T-helper 1 cell treated with Interleukin-12 subunit alpha and Interleukin-12 subunit beta and Interleukin-4 antibody, amounts not matched to agents 30 μg/mL and 1 μg/mL, for 36 hours (primary cell): ENCODE measurements around the gene DOCK1.

Experiments
- H3K27ac Mint-ChIP-seq: one replicate; pipeline ENCODE4 v1.8.0; 2021; ENCODE audit warnings: mild to moderate bottlenecking, mixed read lengths
- H3K27me3 Mint-ChIP-seq: one replicate; pipeline ENCODE4 v1.8.0; 2021; ENCODE audit warnings: low read depth, mixed read lengths
- H3K36me3 Mint-ChIP-seq: one replicate; pipeline ENCODE4 v1.8.0; 2021; ENCODE audit warnings: low read depth, mixed read lengths
- H3K4me1 Mint-ChIP-seq: one replicate; pipeline ENCODE4 v1.8.0; 2021; ENCODE audit warnings: low read depth, mixed read lengths
- H3K4me3 Mint-ChIP-seq: one replicate; pipeline ENCODE4 v1.8.0; 2021; ENCODE audit warnings: mild to moderate bottlenecking, moderate library complexity, mixed read lengths
- H3K9me3 Mint-ChIP-seq: one replicate; pipeline ENCODE4 v1.8.0; 2021; ENCODE audit warnings: mixed read lengths

DOCK1 gene

DNA sequence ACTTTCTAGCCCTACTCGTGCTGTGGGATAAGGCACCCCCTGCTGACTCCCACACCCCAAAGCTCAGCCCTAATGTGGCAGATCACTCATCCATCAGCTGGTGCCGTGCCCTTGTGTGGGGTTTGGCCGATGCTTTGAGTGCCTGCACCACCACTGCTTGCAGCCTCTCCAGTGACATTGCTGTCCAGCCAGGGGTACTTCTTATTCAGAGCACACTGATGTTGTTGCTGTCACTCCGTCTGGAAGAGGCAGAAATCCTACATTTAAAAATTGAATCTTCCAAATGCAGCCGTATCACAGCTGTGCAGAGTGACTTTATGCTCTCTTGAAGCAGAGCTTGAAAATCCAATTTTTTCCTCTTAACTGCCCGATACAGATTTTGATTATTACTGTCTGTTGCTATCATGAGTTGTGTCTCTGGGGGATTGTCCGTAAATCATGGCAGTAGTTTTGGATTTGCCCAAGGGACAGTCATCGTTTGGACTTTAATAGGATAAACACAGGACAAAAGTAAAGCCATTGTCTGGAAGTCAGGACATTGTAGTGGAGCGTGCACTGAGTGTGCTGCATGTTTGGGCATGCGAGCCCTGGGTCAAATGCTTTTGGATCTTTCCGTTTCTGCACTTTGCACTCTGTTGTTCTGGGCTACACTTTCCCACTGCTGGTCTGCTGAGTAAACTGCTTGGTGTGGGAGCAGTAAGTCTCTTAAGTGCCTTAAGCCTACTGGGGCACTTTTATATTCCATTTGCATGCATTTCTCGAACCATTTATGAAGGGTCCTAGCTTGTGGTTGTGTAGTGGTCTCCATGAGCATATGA, 128.2 kb downstream of the DOCK1 start:
- H3K27ac Mint-ChIP-seq: no peak overlapping the region
- no peaks in the 10 kb centered on the region for H3K27me3 Mint-ChIP-seq
- no peaks in the 10 kb centered on the region for H3K4me1 Mint-ChIP-seq
- H3K4me3 Mint-ChIP-seq: no peak overlapping the region
- no peaks in the 10 kb centered on the region for H3K9me3 Mint-ChIP-seq
- H3K36me3 Mint-ChIP-seq: no peaks in the 10 kb centered on the region

DNA sequence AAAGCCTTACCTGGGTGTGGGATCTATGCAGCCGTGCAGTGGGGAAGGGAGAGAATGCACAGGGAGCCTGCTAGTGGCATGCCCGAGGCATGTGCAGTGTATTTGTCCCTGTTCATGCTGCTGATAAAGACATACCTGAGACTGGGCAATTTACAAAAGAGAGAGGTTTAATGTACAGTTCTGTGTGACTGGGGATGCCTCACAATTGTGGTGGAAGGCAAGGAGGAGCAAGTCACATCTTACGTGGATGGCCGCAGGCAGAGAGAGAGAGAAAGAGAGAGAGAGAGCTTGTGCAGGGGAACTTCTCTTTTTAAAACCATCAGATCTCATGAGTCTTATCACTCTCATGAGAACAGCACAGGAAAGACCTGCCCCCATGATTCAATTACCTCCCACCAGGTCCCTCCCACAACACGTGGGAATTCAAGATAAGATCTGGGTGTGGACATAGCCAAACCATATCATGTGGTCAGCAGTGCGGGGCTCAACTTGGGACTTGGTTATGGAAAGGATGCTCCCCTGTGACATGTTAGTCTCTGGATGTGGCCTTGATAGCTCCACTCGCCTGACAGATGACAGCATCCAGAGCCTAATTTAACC, 128.9 kb downstream of the DOCK1 start:
- no peak overlapping the region for H3K27ac Mint-ChIP-seq
- H3K27me3 Mint-ChIP-seq: no peaks in the 10 kb centered on the region
- no peak overlapping the region for H3K4me3 Mint-ChIP-seq
- no peaks in the 10 kb centered on the region for H3K4me1 Mint-ChIP-seq
- H3K9me3 Mint-ChIP-seq: no peaks in the 10 kb centered on the region
- H3K36me3 Mint-ChIP-seq: no peaks in the 10 kb centered on the region

DNA sequence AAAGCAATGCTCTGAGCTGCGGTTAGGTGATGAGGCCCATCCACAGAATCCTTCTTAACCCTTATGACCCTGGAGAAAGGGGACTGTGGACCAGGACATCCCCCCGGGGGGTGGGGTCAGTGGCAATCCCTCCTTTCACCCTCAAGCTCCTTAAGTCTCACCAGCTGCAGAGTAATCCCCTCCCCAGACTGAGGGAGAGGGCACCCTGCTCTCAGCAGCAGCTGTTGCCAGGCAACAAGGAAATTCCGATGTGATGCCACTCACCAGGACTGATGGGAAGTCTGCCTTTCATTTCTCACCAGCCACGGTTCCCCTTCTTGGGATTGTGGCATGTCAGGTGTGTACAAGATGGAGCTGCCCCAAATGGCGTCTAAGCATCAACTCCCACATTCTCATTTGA, 129.6 kb downstream of the DOCK1 start:
- Mint-ChIP-seq H3K36me3 (no peaks in the 10 kb centered on the region), H3K27me3 (no peaks in the 10 kb centered on the region), H3K4me1 (no peaks in the 10 kb centered on the region), H3K4me3 (no peak overlapping the region), H3K27ac (no peak overlapping the region), H3K9me3 (peaks cover 3% of the 10 kb centered on the region)

DNA sequence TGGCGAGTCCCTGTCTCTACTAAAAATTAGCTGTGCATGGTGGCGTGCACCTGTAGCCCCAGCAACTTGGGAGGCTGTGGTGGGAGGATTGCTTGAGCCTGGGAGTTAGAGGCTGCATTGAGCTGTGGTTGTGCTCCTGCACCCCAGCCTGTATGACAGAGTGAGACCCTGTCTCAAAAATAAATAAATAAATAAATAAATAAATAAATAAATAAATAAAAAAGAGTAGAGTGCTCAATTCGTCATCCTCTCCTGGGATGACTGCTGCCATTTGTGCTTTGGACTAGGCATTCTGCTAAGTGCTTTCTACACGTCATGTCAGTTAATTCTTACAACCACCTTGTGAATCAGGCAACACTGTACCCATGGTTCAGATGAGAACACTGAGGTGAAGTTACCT, 130.6 kb downstream of the DOCK1 start:
- no peak overlapping the region for H3K4me3 Mint-ChIP-seq
- H3K27me3 Mint-ChIP-seq: no peaks in the 10 kb centered on the region
- no peaks in the 10 kb centered on the region for H3K36me3 Mint-ChIP-seq
- peaks cover 3% of the 10 kb centered on the region for H3K9me3 Mint-ChIP-seq
- H3K27ac Mint-ChIP-seq: no peak overlapping the region
- no peaks in the 10 kb centered on the region for H3K4me1 Mint-ChIP-seq

DNA sequence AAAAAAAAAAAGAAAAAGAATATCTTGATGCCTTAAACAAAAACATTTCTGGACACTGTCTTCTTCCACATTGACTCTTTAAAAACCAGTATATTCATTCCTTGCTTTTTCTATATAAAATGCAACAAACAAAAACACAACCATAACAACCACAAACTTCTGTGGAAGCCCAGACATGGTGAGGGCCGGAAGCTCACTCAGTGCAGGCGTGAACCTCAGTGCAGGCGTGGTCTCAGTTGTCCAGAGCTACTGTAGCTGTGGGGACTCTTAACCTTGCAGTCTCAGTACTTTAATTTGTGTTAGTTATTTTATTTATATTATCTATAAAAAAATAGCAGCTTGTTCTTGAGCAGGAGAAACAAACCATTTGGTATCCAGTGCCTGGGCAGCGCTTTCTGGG, 131.8 kb downstream of the DOCK1 start:
- Mint-ChIP-seq H3K36me3 (no peaks in the 10 kb centered on the region), H3K9me3 (peaks cover 3% of the 10 kb centered on the region), H3K4me3 (no peak overlapping the region), H3K27ac (no peak overlapping the region), H3K4me1 (no peaks in the 10 kb centered on the region), H3K27me3 (no peaks in the 10 kb centered on the region)

DNA sequence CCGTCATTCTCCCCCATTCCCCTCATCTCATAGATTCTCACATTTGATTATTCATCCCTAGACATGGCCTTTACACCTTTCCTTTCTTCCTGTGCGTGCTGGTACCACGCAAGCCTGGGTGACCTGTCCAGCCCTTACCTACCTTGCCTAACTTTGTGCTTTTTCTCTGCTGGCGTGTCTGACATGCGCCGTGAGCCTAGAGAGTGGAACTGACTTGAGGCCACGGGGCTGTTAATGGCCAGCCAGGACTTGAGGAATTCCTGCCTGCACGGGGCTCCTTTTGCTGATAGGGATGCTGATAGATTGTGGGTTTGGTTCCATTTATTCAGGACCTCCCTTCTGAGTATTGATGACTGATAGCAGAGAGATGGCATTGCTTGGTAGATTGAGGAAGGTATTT, 134.2 kb downstream of the DOCK1 start:
- H3K36me3 Mint-ChIP-seq: no peaks in the 10 kb centered on the region
- H3K27me3 Mint-ChIP-seq: no peaks in the 10 kb centered on the region
- no peak overlapping the region for H3K4me3 Mint-ChIP-seq
- H3K4me1 Mint-ChIP-seq: no peaks in the 10 kb centered on the region
- no peak overlapping the region for H3K27ac Mint-ChIP-seq
- H3K9me3 Mint-ChIP-seq: peaks cover 3% of the 10 kb centered on the region

DNA sequence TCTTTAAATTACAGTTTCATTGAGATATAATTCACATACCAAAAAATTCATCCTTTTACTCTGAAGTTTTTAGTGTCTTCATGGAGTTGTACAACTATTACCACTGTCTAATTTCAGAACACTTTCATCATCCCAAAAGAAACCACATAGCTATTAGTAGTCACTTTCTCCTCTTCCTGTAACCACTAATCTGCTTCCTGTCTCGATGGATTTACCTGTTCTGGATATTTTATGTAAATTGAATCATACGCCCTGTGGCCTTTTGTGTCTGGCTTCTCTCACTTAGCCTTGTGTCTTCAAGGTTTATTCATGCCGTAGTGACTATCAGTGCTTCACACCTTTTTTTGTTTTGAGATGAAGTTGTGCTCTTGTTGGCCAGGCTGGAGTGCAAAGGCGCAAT, 135.5 kb downstream of the DOCK1 start:
- H3K4me3 Mint-ChIP-seq: no peak overlapping the region
- no peak overlapping the region for H3K27ac Mint-ChIP-seq
- no peaks in the 10 kb centered on the region for H3K36me3 Mint-ChIP-seq
- peaks cover 3% of the 10 kb centered on the region for H3K9me3 Mint-ChIP-seq
- no peaks in the 10 kb centered on the region for H3K4me1 Mint-ChIP-seq
- no peaks in the 10 kb centered on the region for H3K27me3 Mint-ChIP-seq

DNA sequence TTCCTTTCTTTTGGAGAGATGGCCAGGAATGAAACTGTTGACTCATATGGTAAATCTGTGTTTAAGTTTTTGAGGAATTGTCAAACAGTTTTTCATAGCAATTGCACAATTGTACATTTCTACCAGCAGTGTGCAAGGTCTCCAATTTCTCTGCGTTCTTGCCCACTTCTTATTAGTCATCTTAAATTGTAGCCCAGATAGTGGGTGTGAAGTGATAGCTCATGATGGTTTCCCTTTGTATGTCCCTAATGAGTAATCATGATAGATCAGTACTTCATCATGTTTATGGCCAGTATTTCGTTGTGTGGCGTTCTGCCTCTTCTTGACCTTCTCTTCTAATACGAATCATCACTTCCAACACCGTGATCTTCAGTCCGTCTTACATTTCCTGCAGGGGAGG, 136.3 kb downstream of the DOCK1 start:
- Mint-ChIP-seq H3K9me3 (peaks cover 3% of the 10 kb centered on the region), H3K27me3 (no peaks in the 10 kb centered on the region), H3K4me1 (no peaks in the 10 kb centered on the region), H3K36me3 (no peaks in the 10 kb centered on the region), H3K4me3 (no peak overlapping the region), H3K27ac (no peak overlapping the region)

DNA sequence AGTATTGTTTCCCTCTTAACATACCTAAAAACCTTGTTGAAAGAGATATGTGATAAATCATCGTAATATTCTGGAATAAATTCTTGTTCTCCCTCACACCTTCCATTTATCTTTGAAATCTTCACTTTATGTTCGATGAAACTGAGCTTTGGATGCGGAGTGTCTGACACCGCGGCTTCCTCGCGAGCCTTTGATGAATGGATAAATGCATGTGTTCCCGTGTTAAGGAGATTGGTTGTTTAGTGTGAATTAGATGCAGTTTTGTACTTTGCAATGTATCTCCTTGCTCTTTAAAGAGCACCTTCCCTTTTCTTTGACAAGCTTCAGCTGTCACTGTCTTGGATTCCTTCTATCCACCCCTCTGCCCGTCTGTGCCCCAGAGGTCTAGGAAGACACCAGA, 138.1 kb downstream of the DOCK1 start:
- H3K9me3 Mint-ChIP-seq: peaks cover 3% of the 10 kb centered on the region
- H3K27me3 Mint-ChIP-seq: no peaks in the 10 kb centered on the region
- no peaks in the 10 kb centered on the region for H3K36me3 Mint-ChIP-seq
- H3K4me1 Mint-ChIP-seq: no peaks in the 10 kb centered on the region
- no peak overlapping the region for H3K4me3 Mint-ChIP-seq
- no peak overlapping the region for H3K27ac Mint-ChIP-seq

DNA sequence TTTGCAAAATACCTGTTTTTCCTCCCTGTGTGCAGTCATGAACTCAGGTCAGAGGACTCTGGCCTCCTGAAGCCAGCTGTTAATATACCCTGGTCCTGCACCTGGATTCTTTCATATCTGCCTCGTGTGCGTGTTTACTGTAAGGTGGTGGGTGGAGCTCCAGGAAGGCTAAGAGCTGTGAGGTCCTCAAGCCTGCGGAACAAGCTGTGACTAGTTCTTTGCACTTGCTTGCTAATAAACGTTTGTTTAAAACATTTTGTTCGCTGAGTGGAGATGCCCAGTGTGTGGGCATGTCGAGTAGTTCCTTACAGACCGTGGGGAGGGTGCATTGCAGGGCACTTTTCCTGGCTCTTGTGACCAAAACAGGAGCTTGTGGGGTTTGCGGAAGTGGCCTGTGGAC, 139.0 kb downstream of the DOCK1 start:
- no peak overlapping the region for H3K27ac Mint-ChIP-seq
- no peaks in the 10 kb centered on the region for H3K36me3 Mint-ChIP-seq
- peaks cover 3% of the 10 kb centered on the region for H3K9me3 Mint-ChIP-seq
- no peak overlapping the region for H3K4me3 Mint-ChIP-seq
- H3K27me3 Mint-ChIP-seq: no peaks in the 10 kb centered on the region
- no peaks in the 10 kb centered on the region for H3K4me1 Mint-ChIP-seq

DNA sequence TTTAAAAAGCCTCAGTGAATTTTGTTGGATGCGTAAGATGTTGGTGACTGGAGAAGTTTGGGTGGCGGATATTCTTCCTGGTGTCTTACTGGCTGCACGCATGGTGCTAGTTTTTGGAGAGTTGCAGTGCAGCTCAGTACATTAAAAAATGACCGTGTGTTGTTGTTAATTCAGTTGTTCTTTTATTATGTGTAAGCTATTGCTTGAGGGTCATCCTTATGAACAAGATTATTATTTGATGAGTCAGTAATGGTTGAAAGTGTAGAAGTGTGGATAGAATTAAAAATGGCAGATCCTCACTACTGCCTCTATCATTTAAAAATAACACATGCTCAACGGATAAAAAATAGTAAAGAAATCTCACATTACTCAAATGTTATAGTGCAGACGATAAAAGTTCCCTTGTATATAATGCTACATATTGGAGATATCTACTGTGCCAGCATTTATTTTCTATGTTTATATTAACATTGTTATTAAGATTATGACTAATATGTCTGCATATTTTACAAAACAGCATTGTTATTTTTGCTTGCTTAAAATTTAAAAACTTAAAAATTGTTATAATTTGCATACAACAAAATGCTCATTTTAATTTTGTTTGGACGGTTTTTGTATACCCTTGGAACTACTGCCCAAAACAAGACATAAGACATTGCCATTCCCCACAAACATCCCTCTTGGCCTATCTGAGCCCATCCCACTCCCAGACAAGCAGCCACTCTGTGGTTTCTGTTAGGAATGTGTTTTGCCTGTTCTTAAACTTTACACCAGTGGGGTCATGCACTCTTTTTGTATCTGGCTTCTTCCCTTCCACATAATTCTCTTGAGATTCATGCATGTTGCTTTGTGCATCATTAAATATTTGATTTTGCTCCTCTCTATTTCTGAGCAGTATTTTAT, 142.0 kb downstream of the DOCK1 start:
- Mint-ChIP-seq H3K4me1 (no peaks in the 10 kb centered on the region), H3K9me3 (no peaks in the 10 kb centered on the region), H3K36me3 (no peaks in the 10 kb centered on the region), H3K4me3 (no peak overlapping the region), H3K27ac (no peak overlapping the region), H3K27me3 (no peaks in the 10 kb centered on the region)

DNA sequence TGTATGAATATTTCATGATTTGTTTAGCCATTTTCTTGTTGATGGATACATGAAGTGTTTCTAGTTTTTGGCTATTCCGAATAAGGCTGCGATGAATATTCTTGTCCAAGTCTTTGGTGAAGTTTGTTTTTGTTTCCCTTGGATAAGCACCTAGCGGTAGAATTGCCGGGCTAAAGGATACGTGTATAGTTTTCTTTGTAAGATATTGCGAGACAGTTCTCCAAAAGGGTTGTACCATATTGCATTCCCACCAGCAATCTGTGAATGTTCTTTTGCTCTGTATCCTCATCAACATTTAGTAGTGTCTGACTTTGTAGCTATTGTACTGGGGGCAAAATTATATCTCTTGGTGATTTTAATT, 142.6 kb downstream of the DOCK1 start:
- no peak overlapping the region for H3K27ac Mint-ChIP-seq
- H3K4me3 Mint-ChIP-seq: no peak overlapping the region
- H3K9me3 Mint-ChIP-seq: no peaks in the 10 kb centered on the region
- no peaks in the 10 kb centered on the region for H3K36me3 Mint-ChIP-seq
- no peaks in the 10 kb centered on the region for H3K4me1 Mint-ChIP-seq
- no peaks in the 10 kb centered on the region for H3K27me3 Mint-ChIP-seq

DNA sequence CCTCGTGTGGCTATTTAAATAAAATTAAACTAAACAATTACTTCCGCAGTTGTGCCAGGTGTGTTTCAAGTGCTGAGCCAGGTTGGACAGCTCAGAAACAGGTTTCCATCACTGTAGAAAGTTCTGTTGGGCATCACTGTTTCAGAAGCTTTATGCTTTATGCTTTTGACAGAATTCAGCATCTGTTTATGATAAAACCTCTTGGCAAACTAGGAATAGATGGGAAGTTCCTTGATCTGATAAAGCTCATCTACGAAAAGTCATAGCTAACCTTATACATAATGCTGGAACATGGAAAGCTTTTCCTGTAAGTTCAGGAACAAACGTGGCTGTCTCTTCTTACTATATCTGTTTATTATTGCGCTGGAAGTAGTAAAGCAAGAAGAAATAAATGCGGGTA, 143.4 kb downstream of the DOCK1 start:
- Mint-ChIP-seq H3K27ac (no peak overlapping the region), H3K4me3 (no peak overlapping the region), H3K36me3 (no peaks in the 10 kb centered on the region), H3K4me1 (no peaks in the 10 kb centered on the region), H3K27me3 (no peaks in the 10 kb centered on the region), H3K9me3 (no peaks in the 10 kb centered on the region)

DNA sequence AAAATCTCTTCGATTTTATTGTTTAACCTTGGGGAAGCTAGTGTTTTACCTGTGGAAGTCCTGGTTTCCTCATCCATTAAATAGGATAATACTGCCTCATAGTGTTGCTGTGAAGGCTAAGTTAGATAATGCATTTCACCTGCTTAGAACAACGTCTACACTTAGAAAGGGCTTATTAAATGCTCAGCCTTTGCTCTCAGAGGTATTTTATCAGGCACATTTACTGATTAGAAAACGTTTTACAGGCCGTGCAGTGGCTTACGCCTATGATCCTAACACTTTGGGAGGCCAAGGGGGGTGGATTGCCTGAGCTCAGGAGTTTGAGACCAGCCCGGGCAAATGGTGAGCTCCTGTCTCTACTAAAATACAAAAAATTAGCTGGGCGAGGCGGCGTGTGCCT, 146.8 kb downstream of the DOCK1 start:
- H3K27me3 Mint-ChIP-seq: no peaks in the 10 kb centered on the region
- H3K9me3 Mint-ChIP-seq: no peaks in the 10 kb centered on the region
- no peaks in the 10 kb centered on the region for H3K4me1 Mint-ChIP-seq
- no peak overlapping the region for H3K27ac Mint-ChIP-seq
- H3K36me3 Mint-ChIP-seq: no peaks in the 10 kb centered on the region
- no peak overlapping the region for H3K4me3 Mint-ChIP-seq

DNA sequence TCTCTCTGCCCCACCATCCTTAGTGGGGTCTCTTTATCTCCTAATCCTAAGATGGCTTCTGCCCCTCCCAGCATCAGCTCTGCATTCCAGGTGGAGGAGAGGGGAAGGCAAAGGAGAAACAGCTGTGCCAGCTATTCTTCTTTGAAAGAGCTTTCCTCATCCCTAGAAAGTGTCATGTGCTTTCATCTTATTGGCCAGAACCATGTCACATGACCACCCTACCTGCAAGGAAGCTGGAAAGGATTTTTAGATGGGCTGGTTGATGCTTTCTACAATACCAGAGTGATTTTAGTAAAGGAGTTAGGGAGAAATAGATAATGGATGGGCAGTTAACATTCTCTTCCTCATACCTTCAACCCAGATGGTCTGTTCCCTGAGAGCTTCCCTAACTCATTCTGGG, 150.0 kb downstream of the DOCK1 start:
- Mint-ChIP-seq H3K4me3 (no peak overlapping the region), H3K4me1 (no peaks in the 10 kb centered on the region), H3K27ac (no peak overlapping the region)

More for the DNA sequence above, 150.0 kb downstream of the DOCK1 start:
- no peaks in the 10 kb centered on the region for H3K36me3 Mint-ChIP-seq
- no peaks in the 10 kb centered on the region for H3K27me3 Mint-ChIP-seq
- H3K9me3 Mint-ChIP-seq: peaks cover 10% of the 10 kb centered on the region
